Endothelial cell of umbilical vein (primary cell): ENCODE results near the gene COL4A2. TPM values are rescaled to one million over a fixed set of nuclear protein-coding genes. Genes with fewer than 3 reads are reported as not detected.
A peak's percentile ranks its signal among the peaks of the same experiment; 100 is the strongest.

Experiments
- BruUV-seq: library from RNA; stranded (reverse); fragments of 400-500 nt; replicated peaks from 2 replicates; lab custom pipeline; 2021; lab: Mats Ljungman, UMichigan
- CTCF ChIA-PET: fragments of 300-600, 350-600 bp; sonication (Branson Sonifier 250); formaldehyde crosslinking; loops from one replicate; lab custom pipeline; 2021; ENCODE audit warnings: antibody characterized with exemption, inconsistent platforms; lab: Charles Lee
- POLR2A ChIA-PET: fragments of 300-600, 350-600 bp; sonication (Branson Sonifier 250); formaldehyde crosslinking; loops from one replicate; lab custom pipeline; 2021; ENCODE audit warnings: antibody characterized with exemption, inconsistent platforms; lab: Charles Lee
- DNase-seq: peaks from one replicate; pipeline ENCODE4 v3.0.0-alpha.2; 2011; ENCODE audit warnings: low read depth, low spot score
- FAIRE-seq: peaks from 2 replicates; lab custom pipeline; 2011; peaks lifted over from hg19 to GRCh38; lab: Jason Lieb, UNC
- H2AFZ ChIP-seq: 2 replicates; pipeline ENCODE4 v1.6.0; 2012; ENCODE audit warnings: low read depth, low read length, control low read depth, inconsistent platforms
- H3K27ac ChIP-seq: 2 replicates; pipeline ENCODE4 v1.5.1; 2011; ENCODE audit warnings: low read depth, mild to moderate bottlenecking, control low read depth, low read length, moderate library complexity; ENCODE audit not compliant: insufficient read depth
- H3K27me3 ChIP-seq, 2 experiments: 2 replicates each; pipeline versions ENCODE4 v1.6.0 to v1.6.1; 2011; ENCODE audit warnings: low read length in 2 of 2, mixed read lengths in 1 of 2; ENCODE audit not compliant: control insufficient read depth in 2 of 2, insufficient read depth in 2 of 2
- H3K36me3 ChIP-seq, 2 experiments: 2 replicates in 1 of 2; 3 replicates in 1 of 2; pipeline ENCODE4 v1.5.1; 2011; ENCODE audit warnings: low read length in 2 of 2, mild to moderate bottlenecking in 1 of 2, moderate library complexity in 1 of 2; ENCODE audit not compliant: control insufficient read depth in 2 of 2, insufficient read depth in 2 of 2; ENCODE audit errors: extremely low read depth in 1 of 2
- H3K4me1 ChIP-seq: 3 replicates; pipeline ENCODE4 v1.5.1; 2011; ENCODE audit warnings: mild to moderate bottlenecking, low read length; ENCODE audit not compliant: control insufficient read depth, insufficient read depth; ENCODE audit errors: extremely low read depth
- H3K4me2 ChIP-seq: 2 replicates; pipeline ENCODE4 v1.6.1; 2011; ENCODE audit warnings: low read length, control low read depth, mixed read lengths; ENCODE audit not compliant: insufficient read depth
- H3K4me3 ChIP-seq, 3 experiments: fragments of 200-600 bp in 1 of 3; sonication (generic), shearing (Covaris generic) in 1 of 3; replicated peaks in 1 of 3; 2 replicates each; pipeline ENCODE4 v1.5.1; 2011 to 2016; ENCODE audit warnings: control low read depth in 3 of 3, low read length in 3 of 3, mild to moderate bottlenecking in 2 of 3, inconsistent platforms in 1 of 3, low read depth in 1 of 3, moderate library complexity in 1 of 3; ENCODE audit not compliant: insufficient read depth in 1 of 3
- H3K79me2 ChIP-seq: 2 replicates; pipeline ENCODE4 v1.6.0; 2012; ENCODE audit warnings: low read length, inconsistent platforms; ENCODE audit not compliant: control insufficient read depth, insufficient read depth
- H3K9ac ChIP-seq: replicated peaks from 2 replicates; pipeline ENCODE3; 2011; ENCODE audit warnings: low read length, control low read depth; ENCODE audit not compliant: insufficient read depth; ENCODE audit errors: extremely low read depth
- H3K9me1 ChIP-seq: replicated peaks from 3 replicates; pipeline ENCODE4 v1.6.0; 2011; ENCODE audit warnings: mild to moderate bottlenecking, low read length; ENCODE audit not compliant: control insufficient read depth, insufficient read depth; ENCODE audit errors: extremely low read depth
- H3K9me3 ChIP-seq: replicated peaks from 2 replicates; pipeline ENCODE4 v1.5.1; 2012; ENCODE audit warnings: low read length, inconsistent platforms; ENCODE audit not compliant: control insufficient read depth, insufficient read depth
- H4K20me1 ChIP-seq: replicated peaks from 2 replicates; pipeline ENCODE3; 2011; ENCODE audit warnings: mild to moderate bottlenecking, low read length; ENCODE audit not compliant: control insufficient read depth, insufficient read depth; ENCODE audit errors: extremely low read depth
- FOS ChIP-seq: IDR thresholded peaks from 2 replicates; pipeline ENCODE4 v1.6.1; 2011; ENCODE audit warnings: mild to moderate bottlenecking, low read length, moderate library complexity, borderline replicate concordance; ENCODE audit not compliant: insufficient read depth
- GATA2 ChIP-seq: IDR thresholded peaks from 2 replicates; pipeline ENCODE4 v1.7.0; 2011; ENCODE audit warnings: low read depth, mild to moderate bottlenecking, moderate library complexity, mixed read lengths, low read length; ENCODE audit not compliant: insufficient read length, insufficient read depth
- JUN ChIP-seq: IDR thresholded peaks from 2 replicates; pipeline ENCODE4 v1.6.1; 2011; ENCODE audit warnings: borderline replicate concordance, low read depth; ENCODE audit not compliant: insufficient read length, insufficient read depth
- dilution Hi-C: fragments of 300-500 bp; cut with MboI; formaldehyde crosslinking; loops from one replicate; pipeline ENCODE4 v1.15.0; 2019; ENCODE audit warnings: low sequenced_read_pairs; ENCODE audit not compliant: extremely low pct_ligation_motif_present
- intact Hi-C: fragments of 100-400 bp; cut with micrococcal nuclease; formaldehyde crosslinking; loops from one replicate; pipeline ENCODE4 v1.10.0; 2022
- polyA plus RNA-seq, 4 experiments: library from polyadenylated mRNA; depleted of rRNA in 3 of 4; stranded (reverse) in 3 of 4; unstranded in 1 of 4; fragments of >200 nt; gene quantifications; 2 replicates each; pipeline versions ENCODE4 v1.2.1 to v1.2.3, GENCODE V29; 2011 to 2012; ENCODE audit warnings: missing spikeins in 1 of 4
- total RNA-seq: library from RNA; stranded (reverse); gene quantifications from 2 replicates; pipeline ENCODE4 v1.2.3, GENCODE V29; 2021

The COL4A2 gene
- total and polyA plus RNA-seq, 2 donors (not counting 3 experiments of a cell fraction or from before 2014, with no cell fraction given): 792 to 940 TPM

DNA sequence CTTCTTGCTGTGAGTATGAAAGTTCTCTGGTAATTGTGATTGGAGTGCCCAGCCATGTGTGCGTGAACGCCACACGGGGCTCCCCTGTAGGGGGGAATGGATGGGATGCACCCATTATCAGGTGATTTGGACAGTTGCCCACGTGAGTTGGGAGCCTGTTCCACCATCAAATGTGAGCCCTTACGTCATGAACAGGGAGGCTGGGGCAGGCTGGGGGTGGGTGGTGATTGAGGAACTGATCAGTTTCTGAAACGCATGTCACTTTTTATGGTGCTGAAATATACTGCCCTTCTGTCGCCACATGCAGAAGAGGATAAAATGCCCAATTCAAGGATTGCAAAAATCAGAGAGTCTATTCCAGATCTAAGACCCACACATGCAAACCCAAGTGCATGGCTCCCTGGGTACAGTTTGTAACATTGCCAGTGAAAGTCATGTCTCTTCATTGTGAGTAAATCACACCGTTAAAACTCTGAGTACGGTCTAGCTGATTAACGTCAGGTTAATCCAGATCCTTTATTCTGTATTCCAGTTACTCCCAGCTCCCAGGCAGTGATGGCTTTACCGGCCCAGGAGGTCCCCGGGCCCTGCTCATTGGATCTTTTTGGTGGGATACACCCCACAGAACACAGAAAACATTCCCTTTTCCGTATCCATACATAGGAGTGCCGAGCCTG is 164.2 kb downstream of the COL4A2 start:
- Histone ChIP-seq H4K20me1 (no peaks in the 10 kb centered on the region), H3K4me3 (no peak overlapping the region), H3K27me3 (no peaks in the 10 kb centered on the region), H3K9me1 (no peaks in the 10 kb centered on the region), H3K9ac (no peak overlapping the region), H3K79me2 (no peaks in the 10 kb centered on the region), H3K4me2 (no peak overlapping the region), H3K9me3 (no peaks in the 10 kb centered on the region), H3K27ac (no peak overlapping the region), H2AFZ (no peak overlapping the region), H3K4me1 (peaks cover 6% of the 10 kb centered on the region), H3K36me3 (peaks cover 17 to 32% of the 10 kb centered on the region in 2 experiments)
- FAIRE-seq (no peak), DNase-seq (no peak)
- dilution Hi-C loops: no loop called here
- POLR2A ChIA-PET: no interaction called here
- BruUV-seq: no TSS peak
- CTCF ChIA-PET: interaction anchor here (0.7 kb wide), 1 partner anchor 249 kb away, joined by 3 read pairs; no protein-coding TSS in a partner anchor
- TF ChIP-seq GATA2: no peak
- intact Hi-C loops: no loop called here

DNA sequence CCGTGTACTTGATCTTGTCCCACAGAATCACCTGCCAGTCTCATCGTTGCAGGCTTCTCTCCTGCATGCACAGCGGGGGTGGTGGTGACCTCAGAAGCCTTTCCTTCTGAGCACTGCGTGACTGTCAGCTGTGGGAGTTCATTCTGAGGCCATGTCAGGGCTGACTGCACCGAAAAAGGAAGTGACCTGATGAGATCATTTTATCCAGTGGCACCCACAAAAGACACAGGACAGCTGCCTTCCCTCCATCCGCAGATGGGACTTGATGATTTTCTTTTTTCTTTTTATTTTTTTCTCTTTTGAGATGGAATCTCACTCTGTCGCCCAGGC is 164.7 kb downstream of the COL4A2 start:
- no peaks in the 10 kb centered on the region for H3K27me3 ChIP-seq
- ChIA-PET CTCF (interaction anchor here (0.7 kb wide), 1 partner anchor 250 kb away, joined by 3 read pairs; no protein-coding TSS in a partner anchor), POLR2A (no interaction called here)
- H3K9me1 ChIP-seq: no peaks in the 10 kb centered on the region
- no peaks in the 10 kb centered on the region for H3K9me3 ChIP-seq
- intact Hi-C loops: no loop called here
- DNase-seq (no peak), FAIRE-seq (peak; percentile 49)
- no peaks in the 10 kb centered on the region for H3K79me2 ChIP-seq
- H3K4me2 ChIP-seq: no peak overlapping the region
- no peak overlapping the region for H3K4me3 ChIP-seq
- no TSS peak for BruUV-seq
- peaks cover 17 to 31% of the 10 kb centered on the region in 2 experiments for H3K36me3 ChIP-seq
- no peak overlapping the region for H3K27ac ChIP-seq
- dilution Hi-C loops: no loop called here
- H3K4me1 ChIP-seq: peaks cover 6% of the 10 kb centered on the region
- no peak overlapping the region for H2AFZ ChIP-seq
- TF ChIP-seq FOS (no peak), JUN (no peak)
- no peak overlapping the region for H3K9ac ChIP-seq
- no peaks in the 10 kb centered on the region for H4K20me1 ChIP-seq
